Inflammatory macrophage treated with lipopolysaccharide for 4 hours (primary cell): ENCODE data around the gene RAD51AP1.

ENCODE experiments used
- DNase-seq: peaks from one replicate; pipeline ENCODE4 v3.0.0-alpha.2; 2020

RAD51AP1 gene

GRCh38 chr12:4603421-4603820 is 64.7 kb downstream of the RAD51AP1 start:
- DNase-seq, result no peak

DNA sequence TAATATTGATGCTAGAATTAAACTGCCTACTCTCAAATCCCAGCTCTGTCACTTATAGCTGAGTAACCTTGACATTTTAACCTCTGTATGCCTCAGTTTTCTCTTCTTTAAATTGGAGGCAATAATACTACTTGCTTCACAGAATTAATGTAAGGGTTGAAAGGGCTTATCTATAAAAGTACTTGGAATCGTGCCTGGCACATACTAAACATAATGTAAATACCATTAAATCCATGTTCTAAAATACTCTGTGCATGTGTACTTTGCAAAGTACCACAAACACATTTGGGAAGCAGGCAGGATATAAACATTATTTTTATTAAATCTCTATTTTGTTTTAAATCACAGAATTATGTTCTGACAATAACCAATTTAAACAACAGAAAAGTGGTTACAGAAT is 65.3 kb downstream of the RAD51AP1 start:
- DNase-seq, result no peak

GRCh38 chr12:4604684-4605193 is 66.0 kb downstream of the RAD51AP1 start:
- DNase-seq, result peak; percentile 89

DNA sequence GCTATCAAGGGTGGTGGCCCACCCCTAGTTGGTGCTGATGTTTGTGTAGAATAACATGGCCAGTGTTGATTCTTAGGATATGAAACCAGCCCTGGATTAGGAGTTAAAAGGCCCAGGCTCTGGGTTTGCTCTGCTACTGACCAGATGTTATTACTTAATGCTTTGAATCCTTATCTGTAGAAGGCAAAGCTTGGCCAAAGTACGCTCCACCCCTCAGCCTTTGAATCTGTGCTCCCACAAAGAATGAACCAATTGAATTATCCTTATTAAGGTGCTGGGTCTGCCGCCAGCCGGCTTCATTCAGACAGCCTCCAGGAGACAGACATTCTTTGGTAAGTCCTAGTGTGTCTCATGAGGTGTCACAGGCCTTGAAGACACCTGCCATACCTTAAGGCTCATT is 68.4 kb downstream of the RAD51AP1 start:
- DNase-seq, result no peak

DNA sequence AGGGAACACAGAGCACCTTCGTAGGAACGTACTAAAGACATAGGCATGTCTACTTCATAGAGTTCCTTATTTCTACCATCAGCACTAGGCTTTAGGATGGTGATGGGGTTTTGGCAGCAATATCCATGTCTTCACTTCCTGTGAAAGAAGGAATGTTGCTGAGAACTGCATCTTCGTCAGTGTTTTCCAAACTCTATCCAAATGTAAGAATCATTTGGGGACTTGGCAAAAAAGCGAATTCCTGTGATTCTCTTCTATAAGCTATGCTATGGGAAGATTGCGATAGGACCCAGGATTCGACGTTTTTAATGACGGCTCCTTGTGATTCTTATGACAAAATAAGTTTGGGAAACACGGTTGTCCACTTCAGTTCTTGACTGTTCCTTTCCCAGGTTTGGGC is 70.4 kb downstream of the RAD51AP1 start:
- DNase-seq, result no peak
